Keratinocyte (primary cell): ENCODE measurements around the gene EPS8L2.

Experiments used
- CTCF ChIP-seq, 3 experiments: IDR thresholded peaks in 1 of 3; conservative IDR thresholded peaks in 1 of 3; optimal IDR thresholded peaks in 1 of 3; 2 replicates in 2 of 3; 3 replicates in 1 of 3; pipeline versions ENCODE3 to v1.5.1; 2011; ENCODE audit warnings: low read length in 3 of 3, mild to moderate bottlenecking in 3 of 3, moderate library complexity in 2 of 3, control low read depth in 1 of 3, inconsistent platforms in 1 of 3; ENCODE audit not compliant: insufficient read depth in 2 of 3; ENCODE audit errors: extremely low read depth in 1 of 3
- EZH2 ChIP-seq: IDR thresholded peaks from one replicate; pipeline ENCODE4 v1.6.1; 2012; ENCODE audit warnings: inconsistent platforms, mild to moderate bottlenecking, low read length, moderate library complexity

- TF ChIP-seq CTCF (optimal IDR thresholded peaks at IDR 0.05 in 1 of 3, IDR thresholded peaks at IDR 0.05 in 1 of 3, conservative IDR thresholded peaks at IDR 0.05 in 1 of 3; ENCODE audit: extremely low read depth in 1 of 3, insufficient read depth in 2 of 3, low read length in 3 of 3) (no peak), EZH2 (no peak)
These were observed 31.6 kb upstream of the EPS8L2 start for GRCh38 chr11:674406-674805.
